ENCODE results near the gene CITED4. TPM values are rescaled to one million over a fixed set of nuclear protein-coding genes. Genes with fewer than 3 reads are reported as not detected.

CITED4 gene
- total and polyA plus RNA-seq, 9 of the 15 experiments (the other 6 are each of a cell fraction or from before 2014, with no cell fraction given): 0.11 to 1.2 (median 0.17) TPM; not detected in 2

DNA sequence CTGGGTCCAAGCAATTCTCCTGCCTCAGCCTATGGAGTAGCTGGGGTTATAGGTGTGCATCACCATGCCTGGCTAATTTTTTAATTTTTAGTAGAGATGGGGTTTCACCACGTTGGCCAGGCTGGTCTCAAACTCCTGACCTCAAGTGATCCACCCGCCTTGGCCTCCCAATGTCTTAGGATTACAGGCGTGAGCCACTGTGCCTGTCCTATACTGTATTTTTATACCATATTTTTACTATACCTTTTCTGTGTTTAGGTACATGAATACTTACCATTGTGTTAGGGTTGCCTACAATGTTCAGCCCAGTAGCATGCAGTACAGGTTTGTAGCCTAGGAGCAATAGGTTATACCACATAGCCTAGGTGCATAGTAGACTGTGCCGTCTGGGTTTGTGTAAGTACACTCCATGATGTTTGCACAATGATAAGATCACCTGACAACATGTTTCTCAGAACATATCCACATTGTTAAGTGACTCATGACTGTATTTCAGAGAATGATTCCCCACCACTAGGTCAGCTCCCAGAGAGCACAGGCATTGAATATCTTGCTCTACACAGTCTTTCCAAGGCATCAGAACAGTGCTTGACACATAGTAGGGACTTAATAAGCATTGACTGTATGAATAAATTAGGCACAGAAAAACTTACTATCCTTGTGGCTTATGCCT is 6.0 kb upstream of the CITED4 start (continued):
- peak; percentile 70 for TF ChIP-seq L3MBTL2 (IDR thresholded peaks at IDR 0.05)
- no peak for TF ChIP-seq BCL6 (CRISPR knock-in tag; IDR thresholded peaks at IDR 0.05)
- TF ChIP-seq, protein P1, sequence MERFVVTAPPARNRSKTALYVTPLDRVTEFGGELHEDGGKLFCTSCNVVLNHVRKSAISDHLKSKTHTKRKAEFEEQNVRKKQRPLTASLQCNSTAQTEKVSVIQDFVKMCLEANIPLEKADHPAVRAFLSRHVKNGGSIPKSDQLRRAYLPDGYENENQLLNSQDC (CRISPR knock-in tag; IDR thresholded peaks at IDR 0.05): no peak
- TF ChIP-seq POLR2AphosphoS2 (IDR thresholded peaks at IDR 0.05; ENCODE audit: low read length): no peak
- TF ChIP-seq LEF1 (IDR thresholded peaks at IDR 0.05): peak; percentile 93
- TF ChIP-seq ZNF586 (CRISPR knock-in tag; conservative IDR thresholded peaks at IDR 0.05): no peak
- TF ChIP-seq, protein P2, sequence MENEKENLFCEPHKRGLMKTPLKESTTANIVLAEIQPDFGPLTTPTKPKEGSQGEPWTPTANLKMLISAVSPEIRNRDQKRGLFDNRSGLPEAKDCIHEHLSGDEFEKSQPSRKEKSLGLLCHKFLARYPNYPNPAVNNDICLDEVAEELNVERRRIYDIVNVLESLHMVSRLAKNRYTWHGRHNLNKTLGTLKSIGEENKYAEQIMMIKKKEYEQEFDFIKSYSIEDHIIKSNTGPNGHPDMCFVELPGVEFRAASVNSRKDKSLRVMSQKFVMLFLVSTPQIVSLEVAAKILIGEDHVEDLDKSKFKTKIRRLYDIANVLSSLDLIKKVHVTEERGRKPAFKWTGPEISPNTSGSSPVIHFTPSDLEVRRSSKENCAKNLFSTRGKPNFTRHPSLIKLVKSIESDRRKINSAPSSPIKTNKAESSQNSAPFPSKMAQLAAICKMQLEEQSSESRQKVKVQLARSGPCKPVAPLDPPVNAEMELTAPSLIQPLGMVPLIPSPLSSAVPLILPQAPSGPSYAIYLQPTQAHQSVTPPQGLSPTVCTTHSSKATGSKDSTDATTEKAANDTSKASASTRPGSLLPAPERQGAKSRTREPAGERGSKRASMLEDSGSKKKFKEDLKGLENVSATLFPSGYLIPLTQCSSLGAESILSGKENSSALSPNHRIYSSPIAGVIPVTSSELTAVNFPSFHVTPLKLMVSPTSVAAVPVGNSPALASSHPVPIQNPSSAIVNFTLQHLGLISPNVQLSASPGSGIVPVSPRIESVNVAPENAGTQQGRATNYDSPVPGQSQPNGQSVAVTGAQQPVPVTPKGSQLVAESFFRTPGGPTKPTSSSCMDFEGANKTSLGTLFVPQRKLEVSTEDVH (IDR thresholded peaks at IDR 0.05; ENCODE audit: low read depth, partially characterized antibody): no peak
- no peak; the same call in 1 of the 2 replicates for TF ChIP-seq ZBTB2 (IDR thresholded peaks at IDR 0.05)
- TF ChIP-seq DDX20 (tag; IDR thresholded peaks at IDR 0.05; ENCODE audit: low read depth): no peak
- TF ChIP-seq NFIX (CRISPR knock-in tag; IDR thresholded peaks at IDR 0.05; ENCODE audit: low read depth): no peak
- TF ChIP-seq HEY1 (CRISPR knock-in tag; IDR thresholded peaks at IDR 0.05; ENCODE audit: borderline replicate concordance): no peak
- peak; percentile 98 for TF ChIP-seq ZKSCAN1 (IDR thresholded peaks at IDR 0.05; ENCODE audit: low read depth, low read length)
- no peak for TF ChIP-seq SAP30 (IDR thresholded peaks at IDR 0.05; ENCODE audit: borderline replicate concordance, insufficient read depth, low read depth, low read length, poor library complexity, severe bottlenecking)
- TF ChIP-seq, protein P3, sequence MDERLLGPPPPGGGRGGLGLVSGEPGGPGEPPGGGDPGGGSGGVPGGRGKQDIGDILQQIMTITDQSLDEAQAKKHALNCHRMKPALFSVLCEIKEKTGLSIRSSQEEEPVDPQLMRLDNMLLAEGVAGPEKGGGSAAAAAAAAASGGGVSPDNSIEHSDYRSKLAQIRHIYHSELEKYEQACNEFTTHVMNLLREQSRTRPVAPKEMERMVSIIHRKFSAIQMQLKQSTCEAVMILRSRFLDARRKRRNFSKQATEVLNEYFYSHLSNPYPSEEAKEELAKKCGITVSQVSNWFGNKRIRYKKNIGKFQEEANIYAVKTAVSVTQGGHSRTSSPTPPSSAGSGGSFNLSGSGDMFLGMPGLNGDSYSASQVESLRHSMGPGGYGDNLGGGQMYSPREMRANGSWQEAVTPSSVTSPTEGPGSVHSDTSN (CRISPR knock-in tag; IDR thresholded peaks at IDR 0.05; ENCODE audit: low read depth): no peak
- TF ChIP-seq, protein P3 (tag; conservative IDR thresholded peaks at IDR 0.05; ENCODE audit: low read depth): peak; percentile 34; the same call in 1 of the 2 replicates
- peak in 1 of 2 experiments; percentile 86; a peak in 2 of 4 replicates for TF ChIP-seq RCOR1 (IDR thresholded peaks at IDR 0.05; ENCODE audit: borderline replicate concordance in 1 of 2, low read depth in 2 of 2, low read length in 2 of 2)
- TF ChIP-seq, protein P4, sequence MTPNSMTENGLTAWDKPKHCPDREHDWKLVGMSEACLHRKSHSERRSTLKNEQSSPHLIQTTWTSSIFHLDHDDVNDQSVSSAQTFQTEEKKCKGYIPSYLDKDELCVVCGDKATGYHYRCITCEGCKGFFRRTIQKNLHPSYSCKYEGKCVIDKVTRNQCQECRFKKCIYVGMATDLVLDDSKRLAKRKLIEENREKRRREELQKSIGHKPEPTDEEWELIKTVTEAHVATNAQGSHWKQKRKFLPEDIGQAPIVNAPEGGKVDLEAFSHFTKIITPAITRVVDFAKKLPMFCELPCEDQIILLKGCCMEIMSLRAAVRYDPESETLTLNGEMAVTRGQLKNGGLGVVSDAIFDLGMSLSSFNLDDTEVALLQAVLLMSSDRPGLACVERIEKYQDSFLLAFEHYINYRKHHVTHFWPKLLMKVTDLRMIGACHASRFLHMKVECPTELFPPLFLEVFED (CRISPR knock-in tag; conservative IDR thresholded peaks at IDR 0.05): no peak
- TF ChIP-seq ZNF12 (CRISPR knock-in tag; IDR thresholded peaks at IDR 0.05): no peak
- TF ChIP-seq ZNF644 (tag; IDR thresholded peaks at IDR 0.05; ENCODE audit: low read depth): peak; percentile 26; the same call in 1 of the 2 replicates
- TF ChIP-seq DIDO1 (tag; IDR thresholded peaks at IDR 0.05; ENCODE audit: low read depth): no peak

All from K562 (cell line).